GM18870 (cell line): ENCODE data around the gene PRR32.
A peak's percentile ranks its signal among the peaks of the same experiment; 100 is the strongest.
"Not testable (repeated sequence)": the region's sequence is repeated elsewhere in the genome, so short reads cannot be mapped to it uniquely, and the experiment has no call there.

Experiments
- ATAC-seq: cut with Tn5 transposase; IDR thresholded peaks from one replicate; pipeline ENCODE4 v1.9.1; 2021; ENCODE audit warnings: moderate library complexity; ENCODE audit not compliant: unreplicated experiment

The PRR32 gene, protein sequence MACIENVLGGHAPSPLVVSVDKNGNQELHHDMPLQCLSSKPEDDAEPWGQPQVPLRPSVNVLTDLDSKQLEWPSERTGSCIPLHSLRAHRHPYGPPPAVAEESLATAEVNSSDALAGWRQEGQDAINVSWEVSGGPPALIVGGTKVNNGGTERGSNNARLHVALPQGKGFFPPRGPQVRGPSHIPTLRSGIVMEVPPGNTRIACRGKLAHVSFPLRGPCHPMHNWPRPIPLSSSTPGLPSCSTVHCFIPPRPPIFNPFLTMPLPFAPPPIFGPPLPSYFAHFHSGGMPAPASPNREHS

GRCh38 chrX:126819429-126819828, at the start of gene PRR32:
TSS of gene PRR32 (plus strand) at chrX:126819729. CDS start at chrX:126819844, 115 bp downstream.
- ATAC-seq = no peak

DNA sequence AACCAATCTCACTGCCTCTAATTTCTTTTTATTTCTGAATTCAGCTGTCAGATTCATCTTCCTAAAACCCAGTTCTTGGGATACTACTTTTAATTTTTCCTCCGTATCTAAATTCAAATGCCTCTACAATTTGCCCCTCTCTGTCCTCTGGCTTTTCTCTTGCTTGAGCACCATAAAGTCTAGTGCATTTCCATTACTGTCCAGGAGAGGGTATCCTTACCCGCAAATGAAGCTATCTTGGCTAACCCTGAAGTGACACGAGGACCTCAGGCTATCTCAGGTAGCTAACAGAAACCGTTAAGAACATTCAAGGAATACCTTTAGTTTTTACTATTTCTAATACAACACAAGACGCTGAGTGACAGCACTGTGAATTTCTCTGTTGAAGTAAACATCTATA, 49.4 kb upstream of the PRR32 start:
- peak; percentile 86 for ATAC-seq

DNA sequence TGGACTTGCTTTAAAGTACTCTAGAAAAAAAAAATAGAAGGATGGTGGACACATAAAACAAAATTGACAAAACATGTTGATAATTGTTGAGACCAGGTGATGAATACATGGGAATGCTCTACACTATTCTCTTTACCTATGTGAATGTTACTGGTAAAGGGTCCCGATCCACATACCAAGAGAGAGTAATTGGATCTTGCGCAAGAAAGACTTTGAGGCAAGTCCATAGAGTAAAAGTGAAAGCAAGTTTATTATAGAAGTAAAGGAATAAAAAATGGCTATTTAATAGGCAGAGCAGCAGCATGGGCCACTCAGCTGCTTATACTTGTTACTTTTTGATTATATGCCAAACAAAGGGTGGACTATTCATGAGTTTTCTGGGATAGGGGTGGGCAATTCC, 34.0 kb upstream of the PRR32 start:
- ATAC-seq = no peak

DNA sequence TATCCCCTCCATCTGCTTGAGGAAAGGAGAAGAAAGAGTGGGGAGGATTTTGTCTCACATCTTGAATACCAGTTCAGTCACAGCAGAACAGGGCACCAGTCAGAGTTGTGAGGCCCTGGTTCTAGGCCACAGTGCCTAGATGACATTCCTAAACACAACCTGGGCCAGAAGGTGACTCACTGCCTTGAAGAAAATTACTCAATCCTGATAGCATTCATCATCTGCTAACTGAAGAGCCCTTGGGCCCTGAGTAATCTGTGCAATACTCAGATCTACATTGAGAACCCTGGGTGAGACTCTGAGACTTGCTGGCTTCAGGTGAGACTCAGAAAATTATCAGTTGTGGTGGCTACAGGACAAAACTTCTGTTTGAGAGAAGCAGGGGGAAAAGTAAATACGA, 20.5 kb upstream of the PRR32 start:
- no peak for ATAC-seq

GRCh38 chrX:126806784-126807183, 12.7 kb upstream of the PRR32 start:
- not testable (repeated sequence) for ATAC-seq

DNA sequence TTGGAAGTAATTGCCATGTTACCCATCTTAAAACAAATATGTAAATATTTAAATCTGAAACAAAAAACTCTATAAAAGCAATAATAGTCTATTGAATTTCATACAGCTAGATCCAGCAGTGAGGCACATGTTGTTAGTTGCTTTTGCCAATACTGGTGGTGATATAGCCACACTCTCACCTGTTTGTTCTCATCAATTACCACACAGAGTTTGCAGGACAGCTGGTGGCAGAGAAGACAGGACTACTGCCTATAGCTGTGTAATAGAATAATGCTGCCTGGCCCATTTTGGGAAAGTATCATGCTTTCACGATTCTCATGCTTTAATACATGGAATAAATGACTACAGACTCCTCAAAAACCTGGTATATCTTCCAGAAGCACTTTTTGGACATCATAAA, 3.7 kb upstream of the PRR32 start:
- no peak for ATAC-seq

GRCh38 chrX:126820700-126821420, 1.3 kb downstream of the PRR32 start:
- ATAC-seq = no peak

DNA sequence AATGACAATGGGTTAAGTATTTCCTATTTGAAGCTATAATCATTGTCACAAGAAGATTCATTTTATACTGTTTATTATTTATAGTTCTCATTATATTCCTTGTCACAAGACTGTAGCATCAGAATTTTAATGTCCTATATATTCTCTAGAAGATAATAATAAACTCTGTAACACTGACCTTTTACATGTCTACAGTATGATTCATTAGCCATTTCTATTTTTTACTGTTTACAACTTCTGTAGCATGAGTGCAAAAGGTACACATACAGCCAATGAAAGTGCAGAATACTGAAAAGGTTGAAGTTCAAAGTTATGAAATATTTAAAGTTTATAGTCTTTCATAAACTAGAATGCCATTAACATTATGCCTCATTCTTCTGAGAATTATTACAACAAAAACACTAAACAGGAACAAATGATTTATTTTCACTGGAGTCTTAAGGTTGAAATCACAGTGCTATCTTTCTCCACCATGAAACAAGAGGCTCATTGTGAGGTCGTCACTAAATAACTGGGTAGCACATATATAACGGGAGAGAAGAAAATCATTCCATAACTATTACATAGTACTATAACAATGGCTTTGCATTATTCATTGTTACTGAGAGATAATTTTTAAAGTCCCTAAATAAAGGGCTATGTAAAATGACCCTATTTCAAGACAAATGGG, 4.9 kb downstream of the PRR32 start:
- ATAC-seq = no peak

DNA sequence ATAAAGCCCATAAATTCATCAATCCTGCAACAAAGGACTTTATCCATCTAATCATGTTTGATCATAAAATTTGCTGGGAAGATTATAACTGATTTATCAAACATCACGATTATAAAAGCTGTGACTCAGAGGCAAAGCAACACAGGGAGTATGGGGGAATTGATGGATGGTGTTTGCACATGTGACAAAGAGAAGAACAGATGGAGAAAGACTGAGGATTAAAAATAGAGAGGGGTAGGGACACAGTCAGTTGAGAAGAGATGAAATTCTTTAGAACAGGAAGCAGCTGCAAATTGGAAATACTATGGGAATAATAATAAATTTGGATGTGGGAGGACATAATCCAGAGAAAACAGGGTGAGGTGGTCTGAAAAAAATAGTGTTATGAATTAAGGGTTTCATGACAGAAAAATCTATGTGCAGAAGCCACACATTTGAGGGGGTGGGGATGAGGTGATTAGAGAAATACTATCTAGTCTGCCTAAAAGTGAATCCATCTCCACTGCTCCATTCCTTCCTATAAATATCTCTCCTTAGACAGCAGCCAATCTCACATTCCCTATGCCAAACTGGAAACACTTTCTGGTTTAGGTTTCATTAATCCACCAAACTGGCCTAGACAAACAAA, 6.2 kb downstream of the PRR32 start:
- no peak for ATAC-seq

GRCh38 chrX:126836186-126836585, 16.7 kb downstream of the PRR32 start:
- ATAC-seq = no peak

- ATAC-seq = no peak
Observed at GRCh38 chrX:126847143-126847542, 27.6 kb downstream of the PRR32 start.

DNA sequence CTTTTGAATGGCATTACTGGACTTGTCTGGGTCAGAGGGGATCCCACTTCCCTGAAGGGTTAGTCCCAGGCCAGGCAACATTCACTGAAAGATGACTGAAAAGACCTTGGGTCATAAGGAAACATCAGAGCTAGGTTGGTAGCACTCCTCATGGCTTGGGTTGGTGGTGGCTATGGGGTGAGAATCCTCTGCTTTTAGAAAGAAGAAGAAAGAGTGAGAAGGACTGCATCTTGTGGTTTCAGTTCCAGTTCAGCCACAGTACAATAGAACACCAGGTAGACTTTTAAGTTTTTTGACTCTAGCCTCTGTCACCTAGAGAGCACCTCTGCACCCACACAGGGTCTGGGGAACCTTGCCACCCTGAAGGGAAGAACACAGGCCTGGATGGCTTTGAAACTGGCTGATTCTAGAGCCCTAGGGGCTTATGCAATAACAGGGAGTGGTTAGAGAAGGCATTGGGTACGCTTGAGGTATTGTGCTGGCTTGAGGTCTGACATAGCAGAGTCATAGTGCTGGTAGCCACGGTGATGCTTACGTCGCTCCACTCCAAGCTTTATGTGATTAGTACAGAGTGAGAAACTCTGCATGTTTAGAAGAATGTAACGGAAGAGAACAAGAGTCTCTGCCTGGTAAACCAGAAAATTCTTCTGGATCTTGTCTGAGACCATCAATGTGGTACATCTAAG, 36.5 kb downstream of the PRR32 start:
- ATAC-seq = no peak
